NCI-H2227 (cell line): Measurements from ENCODE around the gene CALY.

Source experiments
- DNase-seq: peaks from one replicate; lab custom pipeline; 2025; ENCODE audit not compliant: unreplicated experiment; lab: John Stamatoyannopoulos, UW

Gene CALY

DNA sequence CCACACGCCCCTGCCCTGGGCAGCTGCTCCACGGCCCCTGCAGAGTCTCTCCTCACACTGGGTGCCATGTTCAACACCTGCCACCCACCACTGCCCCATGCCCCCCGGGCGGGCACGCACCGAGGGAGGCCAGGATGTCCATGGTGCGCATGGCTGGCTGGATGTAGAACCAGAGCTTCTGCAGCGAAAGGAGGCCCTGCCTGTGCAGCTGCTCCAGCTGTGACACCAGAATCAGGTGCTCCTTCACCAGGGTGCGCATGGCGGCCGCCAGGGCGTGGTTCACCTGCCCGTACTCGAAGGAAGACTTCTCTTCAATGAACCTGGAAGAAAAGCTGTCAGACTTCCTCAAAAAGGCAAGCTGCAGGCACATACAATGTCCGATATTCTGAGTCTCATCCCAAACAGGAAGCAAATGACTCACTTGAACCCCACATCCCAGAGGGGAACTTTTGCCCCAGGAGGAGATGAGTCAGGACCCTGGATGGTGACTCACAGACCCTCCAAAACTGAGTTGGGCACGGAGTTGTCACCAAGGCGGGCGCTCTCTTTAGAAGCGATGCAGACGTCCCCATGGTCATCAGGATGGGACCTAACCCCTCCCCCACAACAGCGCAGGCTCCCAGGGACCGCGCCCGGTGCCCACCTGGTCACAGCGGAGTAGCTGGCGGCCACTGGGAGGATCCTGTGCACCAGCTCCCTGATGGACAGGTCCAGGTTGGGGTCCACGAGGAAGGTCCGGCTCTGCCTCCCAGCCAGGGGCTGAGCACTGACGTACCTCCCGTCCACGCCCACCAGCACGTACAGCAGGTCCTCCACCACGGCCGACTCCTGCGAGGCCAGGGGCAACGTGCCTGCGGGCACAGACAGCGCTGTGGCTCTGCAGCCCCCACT lies 43.5 kb downstream of the CALY start:
- DNase-seq, result no peak

DNA sequence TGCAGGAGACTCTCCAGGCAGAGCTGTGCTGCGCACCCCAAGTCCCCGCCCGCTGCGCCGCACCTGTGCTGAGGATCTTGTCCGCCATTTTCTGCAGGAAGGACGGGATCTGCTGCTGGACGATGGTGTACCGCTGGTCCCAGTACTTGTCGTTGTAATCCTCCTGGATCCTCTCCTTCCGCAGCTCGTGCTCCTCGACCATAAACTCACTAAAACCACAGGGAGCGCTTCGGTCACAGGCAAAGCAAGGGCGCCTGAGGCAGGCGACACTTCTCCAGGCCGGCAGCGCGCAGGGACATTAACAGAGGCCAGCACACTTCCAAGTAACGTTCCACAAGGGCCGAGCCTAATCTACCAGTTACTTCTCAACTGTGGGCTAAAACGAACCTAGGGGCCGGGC lies 46.9 kb downstream of the CALY start:
- no peak for DNase-seq

DNA sequence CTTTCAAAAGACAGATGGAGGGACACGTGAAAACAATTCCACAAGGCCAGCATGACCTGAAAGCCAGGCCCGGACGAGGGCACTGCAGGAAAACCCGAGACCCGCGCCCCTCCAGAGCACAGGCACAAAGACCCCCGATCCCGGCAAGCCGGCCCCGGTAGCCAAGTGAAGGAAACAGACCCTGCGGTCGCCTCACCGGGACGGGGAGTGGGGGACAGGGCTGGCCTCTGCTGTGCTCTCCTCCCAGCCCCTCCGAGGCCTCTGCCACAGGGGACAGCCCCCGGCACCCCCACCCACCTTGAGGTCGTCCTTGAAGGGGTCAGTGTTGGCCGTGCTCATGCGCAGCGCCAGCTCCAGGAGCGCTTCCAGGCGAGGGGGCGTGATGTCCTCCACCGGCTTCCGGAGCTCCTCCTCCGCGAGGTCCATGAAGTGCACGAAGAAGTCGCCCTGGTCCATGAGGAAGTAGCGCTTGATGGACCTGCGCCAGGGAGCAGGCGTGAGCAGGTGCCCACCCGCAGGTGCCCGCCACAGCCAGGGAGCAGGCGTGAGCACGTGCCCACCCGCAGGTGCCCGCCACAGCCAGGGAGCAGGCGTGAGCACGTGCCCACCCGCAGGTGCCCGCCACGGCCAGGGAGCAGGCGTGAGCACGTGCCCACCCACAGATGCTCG lies 48.7 kb downstream of the CALY start:
- no peak for DNase-seq

DNA sequence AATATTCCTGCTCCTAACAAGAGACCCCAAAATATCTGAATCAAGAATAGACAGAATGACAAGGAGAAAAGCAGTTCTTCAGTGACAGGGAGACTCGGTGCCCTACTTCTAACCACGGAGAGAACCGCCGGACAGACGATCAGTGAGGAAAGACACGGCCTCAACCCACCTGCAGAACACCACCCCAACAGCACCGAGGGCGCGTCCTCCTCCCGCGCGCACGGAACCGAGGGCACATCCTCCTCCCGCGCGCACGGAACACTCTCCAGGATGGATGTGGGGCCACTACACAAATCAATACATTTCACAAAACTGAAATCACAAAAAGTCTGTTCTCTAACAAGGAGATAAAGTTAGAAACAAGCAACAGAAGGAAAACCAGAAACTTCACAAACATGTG lies 50.3 kb downstream of the CALY start:
- DNase-seq, result no peak

DNA sequence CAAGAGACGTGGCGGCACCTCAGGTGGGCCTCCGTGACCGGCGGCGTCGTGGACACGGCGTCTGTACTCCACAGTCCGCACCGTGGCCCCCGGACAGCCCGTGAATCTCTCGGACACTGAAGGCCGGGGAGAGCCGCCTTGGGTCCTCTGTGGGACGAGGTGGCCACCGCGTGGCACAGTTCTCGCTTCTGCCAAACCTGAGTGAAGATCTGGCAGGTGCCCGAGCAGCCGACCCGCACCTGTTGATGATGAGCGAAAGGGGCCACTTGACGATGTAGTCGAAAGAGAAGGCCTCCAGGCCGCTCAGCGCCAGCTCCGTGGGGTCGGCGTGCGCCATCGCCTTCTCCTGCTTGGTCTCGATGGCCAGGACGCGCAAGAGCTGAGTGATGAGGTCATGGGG lies 51.5 kb downstream of the CALY start:
- no peak for DNase-seq

DNA sequence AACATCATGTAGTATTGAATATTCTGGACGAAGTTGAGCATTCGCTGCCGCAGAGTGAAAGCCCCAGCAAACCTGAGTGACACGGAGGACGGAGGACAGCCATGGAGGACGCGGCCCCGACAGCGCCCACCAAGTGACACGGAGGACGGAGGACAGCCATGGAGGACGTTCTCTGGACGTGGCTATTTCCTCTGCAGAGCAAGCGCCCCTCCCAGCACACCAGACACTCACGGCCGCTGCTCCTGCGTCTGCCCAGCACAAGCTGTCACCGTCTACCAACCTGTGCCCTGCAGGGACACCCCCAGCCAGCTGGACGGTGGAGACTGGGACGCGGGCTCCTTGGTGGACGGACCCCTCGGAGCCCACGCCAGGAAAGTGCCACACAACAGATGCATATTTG lies 52.8 kb downstream of the CALY start:
- no peak for DNase-seq

DNA sequence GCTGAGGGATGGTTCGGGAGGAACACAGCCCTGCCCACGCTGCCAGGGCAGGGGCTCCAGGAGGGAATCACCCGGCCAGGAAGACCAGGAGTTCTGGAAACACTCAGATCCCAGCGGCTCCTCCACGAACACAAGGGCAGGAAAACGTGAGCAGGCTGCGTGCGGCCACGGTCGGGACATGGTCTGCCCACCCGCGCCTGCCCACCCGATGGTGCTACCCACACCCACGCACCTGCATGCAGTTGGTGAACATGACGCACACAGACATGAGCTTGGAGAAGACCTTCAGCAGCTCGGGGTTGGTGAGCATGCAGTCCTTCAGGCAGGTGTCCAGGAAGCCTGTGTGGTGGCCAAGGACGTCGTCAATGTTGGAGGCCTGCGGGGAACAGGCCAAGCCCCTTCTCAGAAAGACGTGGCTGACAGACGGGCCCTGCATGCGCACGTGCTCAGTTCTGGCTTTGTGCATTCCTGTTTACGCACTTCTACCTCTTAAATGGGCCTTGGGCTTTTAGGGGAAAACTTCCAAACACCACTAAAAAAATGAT lies 53.8 kb downstream of the CALY start:
- no peak for DNase-seq

DNA sequence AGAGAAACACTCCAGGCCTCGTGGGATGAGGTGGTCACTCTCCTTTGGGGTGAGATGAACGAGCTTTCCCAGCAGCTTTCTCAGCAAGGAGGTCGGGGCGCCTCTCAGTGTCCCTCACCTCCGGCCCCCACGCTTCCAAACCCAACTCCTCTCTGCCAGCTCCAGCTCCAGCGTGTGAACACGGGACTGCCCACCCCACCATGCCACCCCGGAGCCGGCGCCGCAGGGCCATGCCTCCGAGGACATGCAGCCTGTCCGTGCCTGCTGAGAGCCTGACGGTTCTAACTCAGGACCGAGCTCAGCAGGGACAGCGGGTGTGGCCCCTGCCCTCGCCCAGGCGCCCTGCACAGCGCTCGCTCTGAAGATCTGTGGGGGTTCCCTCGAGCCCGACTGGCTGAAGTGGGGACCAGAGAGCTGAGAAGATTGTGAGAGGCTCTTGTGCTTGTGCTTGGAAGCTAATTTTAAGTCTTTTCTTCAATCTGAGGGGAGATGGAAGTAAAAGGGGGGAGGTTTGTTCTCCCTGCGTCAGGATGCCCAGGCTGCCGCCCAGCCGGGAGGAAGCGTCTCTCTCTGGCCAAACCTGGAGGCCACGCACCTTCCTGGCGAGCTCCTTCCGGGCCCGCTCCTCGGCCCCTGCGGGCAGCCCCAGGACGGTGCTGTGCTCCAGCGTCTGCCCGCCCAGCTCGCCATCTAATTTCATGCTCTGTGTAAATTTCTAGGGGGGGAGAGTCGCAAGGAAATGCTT lies 54.9 kb downstream of the CALY start:
- no peak for DNase-seq

DNA sequence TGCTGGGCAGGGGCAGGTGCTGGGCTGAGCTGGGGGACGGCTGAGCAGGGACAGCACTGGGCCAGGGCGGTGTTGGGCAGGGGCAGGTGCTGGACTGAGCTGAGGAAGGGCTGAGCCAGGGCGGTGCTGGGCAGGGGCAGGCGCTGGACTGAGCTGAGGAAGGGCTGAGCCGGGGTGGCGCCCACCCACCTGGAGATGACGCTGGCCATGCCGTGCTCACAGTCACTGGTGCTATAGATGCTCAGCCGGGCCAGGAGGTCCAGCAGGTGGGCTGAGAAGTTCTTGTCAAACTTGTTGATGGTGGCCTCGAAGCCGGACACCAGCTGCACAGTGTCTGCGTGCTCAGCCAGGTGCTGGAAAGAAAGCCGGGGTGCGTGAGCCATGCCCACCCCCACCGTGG lies 55.6 kb downstream of the CALY start:
- DNase-seq, result no peak

DNA sequence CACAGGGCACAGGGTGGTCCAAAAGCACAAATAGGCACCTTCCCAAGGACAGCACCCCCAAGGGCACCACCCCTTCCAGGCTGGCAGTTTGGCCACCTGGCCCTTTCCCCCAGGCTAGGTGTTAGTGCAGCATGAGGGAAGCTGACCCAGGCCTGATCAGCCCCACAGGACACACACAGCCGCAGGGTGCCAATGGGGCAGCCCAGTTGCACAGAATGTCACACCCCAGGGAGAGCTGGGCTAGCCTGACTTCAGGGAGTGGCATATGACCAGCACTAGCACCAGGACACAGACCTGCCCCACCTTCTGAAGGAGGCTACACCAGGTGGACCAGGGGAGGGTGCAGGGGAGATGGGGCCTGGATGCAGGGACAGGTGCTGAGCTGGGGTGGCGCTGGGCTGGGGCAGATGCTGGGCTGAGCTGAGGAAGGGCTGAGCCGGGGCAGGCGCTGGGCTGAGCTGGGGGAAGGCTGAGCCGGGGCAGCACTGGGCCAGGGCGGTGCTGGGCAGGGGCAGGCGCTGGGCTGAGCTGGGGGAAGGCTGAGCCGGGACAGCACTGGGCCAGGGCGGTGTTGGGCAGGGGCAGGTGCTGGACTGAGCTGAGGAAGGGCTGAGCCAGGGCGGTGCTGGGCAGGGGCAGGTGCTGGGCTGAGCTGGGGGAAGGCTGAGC lies 56.2 kb downstream of the CALY start:
- DNase-seq, result no peak

DNA sequence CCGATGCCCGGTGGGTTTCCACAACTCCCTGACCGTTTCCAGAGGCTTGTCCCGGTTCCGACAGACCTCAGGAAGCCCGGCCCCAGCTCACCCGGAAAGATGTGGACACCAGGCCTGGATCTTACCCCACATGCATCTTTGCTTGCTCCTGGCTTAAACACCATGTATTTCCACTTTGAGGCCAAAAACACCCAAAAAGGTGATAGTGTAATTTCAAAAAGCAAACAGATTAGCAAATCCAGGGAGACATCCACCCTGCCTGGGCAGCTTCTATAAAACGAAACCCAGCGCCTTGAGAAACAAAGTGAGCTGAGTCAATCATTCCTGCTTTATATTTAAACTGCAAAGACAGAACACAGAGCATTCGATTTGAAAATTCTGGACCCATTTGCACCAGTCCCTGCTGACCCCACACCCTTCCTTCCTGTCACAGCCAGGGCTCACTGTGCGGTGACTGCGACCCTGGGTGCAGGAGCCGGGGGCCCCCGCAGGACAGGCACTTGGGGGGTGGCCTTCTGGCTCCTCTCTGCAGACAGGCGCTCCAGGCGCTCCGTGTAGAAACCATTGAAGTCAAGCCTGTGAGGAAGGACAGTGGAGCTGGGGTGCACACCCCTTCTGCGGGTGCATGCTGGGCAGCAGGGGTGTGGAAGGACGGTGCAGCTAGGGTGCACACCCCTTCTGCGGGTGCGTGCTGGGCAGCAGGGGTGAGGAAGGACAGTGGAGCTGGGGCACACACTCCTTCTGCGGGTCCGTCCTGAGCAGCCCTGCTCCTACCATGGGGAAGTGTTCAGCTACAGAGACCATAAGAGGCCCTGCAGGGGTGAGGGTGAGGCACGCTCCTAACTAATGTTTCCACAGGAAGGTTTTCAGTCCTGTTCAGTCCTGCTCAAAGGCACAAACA lies 57.1 kb downstream of the CALY start:
- no peak for DNase-seq

DNA sequence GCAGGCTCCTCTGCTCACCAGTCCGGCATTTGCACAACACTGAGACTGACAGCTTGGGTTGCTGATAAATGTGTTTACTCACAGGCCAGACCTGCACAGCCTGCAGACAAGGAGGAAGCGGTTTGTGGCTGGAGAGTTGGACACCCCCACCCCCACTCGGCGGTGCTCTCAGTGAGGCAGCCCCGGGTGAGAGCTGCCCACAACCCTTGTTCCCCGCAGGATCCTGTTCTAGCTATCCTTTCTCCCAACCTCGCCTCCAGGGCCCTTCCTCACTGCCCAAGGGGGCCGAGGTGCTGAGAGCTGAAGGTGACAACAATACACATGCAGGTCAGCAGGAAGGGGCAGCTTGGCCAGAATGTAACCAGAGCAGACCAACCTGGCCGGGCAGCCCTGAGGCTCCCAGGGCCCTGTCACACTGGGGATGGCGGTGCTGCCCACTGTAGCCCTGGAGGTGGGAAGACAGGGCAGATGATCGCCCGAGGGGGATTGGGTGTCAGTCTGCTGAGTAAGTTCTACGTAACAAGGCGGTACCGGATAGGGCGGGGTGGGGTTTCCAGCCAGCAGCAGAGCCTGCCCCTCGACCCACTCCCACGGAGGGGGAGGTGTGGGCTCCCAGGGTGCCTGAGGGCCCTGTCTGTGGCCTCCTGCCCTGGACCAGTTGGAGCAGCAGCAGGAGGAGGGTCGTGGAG lies 58.0 kb downstream of the CALY start:
- DNase-seq, result no peak

DNA sequence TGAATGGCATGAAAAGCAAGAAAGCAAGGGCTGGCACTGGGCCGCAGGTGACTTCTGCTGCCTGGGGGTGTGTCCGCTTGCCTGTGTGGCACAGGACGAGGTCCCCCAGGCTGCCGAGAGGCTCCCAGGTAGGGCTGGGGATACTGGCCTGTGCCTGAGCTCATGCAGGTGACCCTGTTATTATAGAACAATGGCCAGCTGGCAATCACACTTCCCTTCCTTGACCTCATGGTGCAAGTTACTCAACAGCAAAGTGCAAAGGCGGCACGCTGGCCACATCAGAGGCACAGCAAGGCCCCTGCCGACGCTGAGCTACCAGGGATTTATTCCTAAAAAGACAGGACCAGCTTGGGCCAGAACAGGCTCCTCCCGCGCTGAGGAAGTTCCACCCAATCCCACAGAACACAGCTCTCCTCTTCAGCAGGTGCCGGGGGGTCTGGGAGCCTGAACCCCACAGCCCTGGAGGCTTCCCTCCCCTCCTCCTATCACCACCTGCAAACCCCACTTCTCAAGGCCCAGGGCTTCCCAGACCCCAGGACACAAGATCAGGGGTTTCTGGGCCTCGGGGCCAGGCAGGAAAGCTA lies 58.6 kb downstream of the CALY start:
- DNase-seq, result no peak

DNA sequence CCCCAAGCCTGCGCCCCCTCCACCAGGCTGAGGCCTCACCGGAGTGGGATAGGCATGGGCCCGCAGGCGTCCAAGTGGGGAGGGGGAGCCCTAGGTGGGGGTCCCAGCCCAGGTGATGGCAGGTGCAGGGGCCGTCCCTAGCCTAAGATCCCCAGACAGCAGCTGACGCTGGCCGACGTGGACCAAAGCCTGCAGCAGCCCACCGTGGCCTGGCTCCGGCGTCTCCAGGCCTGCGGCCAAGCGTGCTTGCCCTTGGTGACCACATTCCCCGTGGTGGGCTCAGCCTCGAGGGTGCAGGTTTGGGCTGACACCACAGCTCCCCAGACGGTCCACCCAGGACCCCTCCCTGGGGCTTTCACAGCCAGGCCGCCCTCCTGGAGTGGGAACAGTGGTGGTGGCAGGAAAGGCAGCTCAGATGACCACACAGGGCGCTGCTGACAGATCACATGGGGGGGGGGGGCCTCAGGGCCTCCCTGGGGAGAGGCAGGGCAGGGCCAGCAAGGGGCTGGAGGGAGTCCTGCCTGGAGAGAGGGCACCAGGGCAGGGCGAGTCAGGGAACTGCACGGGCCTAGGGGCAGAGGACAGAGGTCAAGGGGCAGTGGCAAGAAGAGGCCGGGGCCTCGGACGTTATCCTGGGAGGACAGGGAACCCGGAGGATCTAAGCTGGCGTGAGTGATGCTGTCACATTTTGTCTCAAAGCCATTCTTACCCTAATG lies 59.3 kb downstream of the CALY start:
- DNase-seq, result no peak

DNA sequence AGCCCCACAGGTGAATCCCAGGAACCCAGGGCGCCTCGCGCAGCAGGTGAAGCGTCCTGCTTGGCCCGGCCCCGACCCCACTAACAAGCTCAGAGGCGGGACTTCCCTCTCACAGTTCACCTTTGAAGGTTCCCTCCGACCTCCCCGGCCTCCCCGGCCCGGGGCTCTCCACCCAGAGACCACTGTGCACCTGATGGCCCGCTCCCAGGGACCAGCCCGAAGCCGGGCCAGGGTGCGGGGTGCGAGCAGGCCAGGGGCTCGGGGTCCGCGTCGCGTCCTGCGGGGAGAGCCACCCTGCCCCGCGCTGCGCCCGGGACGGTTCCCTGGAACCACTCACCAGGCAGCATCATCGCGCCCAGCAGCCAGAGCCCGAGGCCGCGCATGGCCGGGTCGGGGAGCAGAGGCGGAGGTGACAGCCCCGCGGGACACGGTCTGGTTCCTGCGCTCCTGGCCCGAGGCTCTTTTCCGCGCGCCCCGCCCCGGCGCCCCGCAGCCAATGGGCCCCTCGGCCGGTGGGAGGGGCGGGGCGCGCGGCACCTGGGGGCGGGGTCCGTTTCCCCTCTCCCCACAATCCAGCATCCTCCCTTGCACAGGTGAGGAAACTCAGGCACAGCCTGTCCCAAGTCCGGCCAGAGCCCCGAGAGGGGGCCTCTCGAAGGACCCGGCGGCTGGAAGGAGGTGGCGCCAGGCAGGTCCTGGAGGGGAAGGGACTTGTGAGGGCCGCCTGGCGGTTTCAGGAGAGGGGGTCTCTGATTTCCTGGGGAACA lies 60.1 kb downstream of the CALY start, which contains the start of gene ADAM8:
Gene ADAM8 (minus strand): TSS at position 434 of the 767 bp plus-strand sequence. CDS start 51 bp downstream, at position 383.
- no peak for DNase-seq

DNA sequence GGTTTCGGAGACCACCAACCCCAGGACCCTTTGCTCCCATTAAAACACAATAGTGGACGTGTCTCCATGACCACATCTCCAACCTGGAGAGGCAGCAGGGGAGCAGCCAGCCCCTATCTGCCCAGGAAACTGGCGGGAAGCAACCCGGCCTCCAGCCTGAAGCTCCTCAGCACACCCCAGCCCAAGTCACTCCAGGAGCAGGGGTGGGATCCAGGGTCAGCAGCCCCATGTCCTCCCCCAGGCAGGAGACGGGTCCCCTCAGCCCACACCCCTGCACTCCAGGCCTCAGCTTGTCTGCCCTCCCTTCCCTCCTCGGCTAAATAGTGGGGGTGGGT lies 60.6 kb downstream of the CALY start:
- DNase-seq, result no peak

DNA sequence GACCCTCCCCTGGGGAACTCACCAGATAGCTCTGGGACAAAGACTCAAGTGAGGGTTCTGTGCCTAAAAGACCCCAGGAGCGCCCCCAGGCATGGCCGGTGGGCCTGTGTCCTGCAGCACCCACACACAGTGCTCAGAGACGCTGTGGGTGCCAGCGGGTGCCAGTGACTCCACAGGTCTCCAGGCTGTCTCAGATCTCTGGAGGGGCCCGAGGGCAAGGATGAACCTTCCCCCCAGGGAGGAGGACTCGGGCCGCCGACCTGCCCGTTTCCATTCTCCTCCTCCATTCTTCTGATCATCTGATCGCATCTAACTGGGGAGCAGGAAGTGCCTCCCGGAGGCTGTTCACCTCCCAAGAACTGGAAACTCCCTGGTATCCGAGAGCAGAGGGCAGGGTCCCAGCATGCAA lies 61.0 kb downstream of the CALY start:
- DNase-seq, result no peak
